HG02798 (cell line): ENCODE results near the gene GOLGA8S.
"Not testable (repeated sequence)": the region's sequence is repeated elsewhere in the genome, so short reads cannot be mapped to it uniquely, and the experiment has no call there.

Source experiments
- ATAC-seq: cut with Tn5 transposase; IDR thresholded peaks from one replicate; pipeline ENCODE4 v1.9.1; 2021; ENCODE audit warnings: mild to moderate bottlenecking; ENCODE audit not compliant: unreplicated experiment, poor library complexity

Gene GOLGA8S

GRCh38 chr15:23354448-23354847 is at the start of gene GOLGA8S:
GOLGA8S (plus strand) TSS chr15:23354748; CDS start chr15:23354810, 62 bp downstream.
- not testable (repeated sequence) for ATAC-seq

- ATAC-seq = not testable (repeated sequence)
These were observed 49.7 kb upstream of the GOLGA8S start for GRCh38 chr15:23304805-23305204.

- not testable (repeated sequence) for ATAC-seq
These were observed 48.6 kb upstream of the GOLGA8S start for GRCh38 chr15:23305921-23306320.

- not testable (repeated sequence) for ATAC-seq
These were observed 43.3 kb upstream of the GOLGA8S start for GRCh38 chr15:23311233-23311632.

- ATAC-seq = not testable (repeated sequence)
These were observed 20.5 kb upstream of the GOLGA8S start, which contains the start of gene GOLGA6L26 for GRCh38 chr15:23334096-23334495. GOLGA6L26 (minus strand) TSS chr15:23334196; CDS start chr15:23334135, 61 bp downstream.

GRCh38 chr15:23362622-23363021 is 8.1 kb downstream of the GOLGA8S start:
- ATAC-seq = not testable (repeated sequence)

GRCh38 chr15:23364261-23364660 is 9.7 kb downstream of the GOLGA8S start:
- not testable (repeated sequence) for ATAC-seq

- ATAC-seq = no peak
These were observed 16.0 kb downstream of the GOLGA8S start for GRCh38 chr15:23370578-23370977.

GRCh38 chr15:23371134-23371533 is 16.6 kb downstream of the GOLGA8S start:
- ATAC-seq = not testable (repeated sequence)

GRCh38 chr15:23371868-23372267 is 17.3 kb downstream of the GOLGA8S start:
- not testable (repeated sequence) for ATAC-seq

GRCh38 chr15:23372284-23372683 is 17.7 kb downstream of the GOLGA8S start:
- ATAC-seq = no peak

- not testable (repeated sequence) for ATAC-seq
These were observed 18.5 kb downstream of the GOLGA8S start for GRCh38 chr15:23372891-23373600.

GRCh38 chr15:23374226-23374625 is 19.7 kb downstream of the GOLGA8S start:
- not testable (repeated sequence) for ATAC-seq

- not testable (repeated sequence) for ATAC-seq
These were observed 24.4 kb downstream of the GOLGA8S start for GRCh38 chr15:23378946-23379345.

GRCh38 chr15:23380700-23381099 is 26.2 kb downstream of the GOLGA8S start:
- ATAC-seq = not testable (repeated sequence)

GRCh38 chr15:23381192-23381591 is 26.6 kb downstream of the GOLGA8S start:
- not testable (repeated sequence) for ATAC-seq

- ATAC-seq = no peak
These were observed 29.8 kb downstream of the GOLGA8S start for GRCh38 chr15:23384371-23384770.

- ATAC-seq = no peak
These were observed 31.4 kb downstream of the GOLGA8S start for GRCh38 chr15:23385886-23386430.

- no peak for ATAC-seq
These were observed 33.2 kb downstream of the GOLGA8S start for GRCh38 chr15:23387621-23388190.

- no peak for ATAC-seq
These were observed 40.6 kb downstream of the GOLGA8S start for GRCh38 chr15:23395030-23395692.

GRCh38 chr15:23395832-23396231 is 41.3 kb downstream of the GOLGA8S start:
- ATAC-seq = no peak
